OCI-LY3 (cell line): ENCODE results near the gene GRIN1.
A peak's percentile ranks its signal among the peaks of the same experiment; 100 is the strongest.

Experiments
- H2AFZ ChIP-seq: fragments of 200-600, 300-600 bp; shearing (Covaris generic); 2 replicates; pipeline ENCODE4 v1.6.0; 2014; ENCODE audit warnings: antibody characterized with exemption, low read depth, low read length
- H3K27ac ChIP-seq: fragments of 200-600, 300-600 bp; sonication (generic); 2 replicates; pipeline ENCODE4 v1.5.1; 2014; ENCODE audit warnings: mild to moderate bottlenecking, low read length, moderate library complexity, mixed read lengths
- H3K27me3 ChIP-seq: fragments of 200-600, 300-600 bp; sonication (generic); 2 replicates; pipeline ENCODE4 v1.6.1; 2014; ENCODE audit warnings: low read depth, low read length, mixed read lengths
- H3K36me3 ChIP-seq: fragments of 200-600, 300-600 bp; sonication (generic); replicated peaks from 2 replicates; pipeline ENCODE3; 2014; ENCODE audit warnings: low read depth, low read length, mixed read lengths
- H3K4me1 ChIP-seq: fragments of 300-600, 200-600 bp; sonication (generic); 2 replicates; pipeline ENCODE4 v1.6.1; 2014; ENCODE audit warnings: low read length, mixed read lengths
- H3K4me2 ChIP-seq: fragments of 200-600, 300-600 bp; sonication (generic); 2 replicates; pipeline ENCODE4 v1.6.1; 2014; ENCODE audit warnings: low read length, mixed read lengths
- H3K4me3 ChIP-seq: fragments of 300-600, 200-600 bp; sonication (generic); 2 replicates; pipeline ENCODE4 v1.5.1; 2014; ENCODE audit warnings: antibody characterized with exemption, mild to moderate bottlenecking, low read length, moderate library complexity
- H3K79me2 ChIP-seq: fragments of 300-600, 200-600 bp; shearing (Covaris generic); 2 replicates; pipeline ENCODE4 v1.6.1; 2014; ENCODE audit warnings: mild to moderate bottlenecking, low read length, mixed read lengths
- H3K9ac ChIP-seq: fragments of 300-600, 200-600 bp; shearing (Covaris generic); 2 replicates; pipeline ENCODE4 v1.6.0; 2014; ENCODE audit warnings: mild to moderate bottlenecking, low read length, moderate library complexity
- H3K9me3 ChIP-seq: fragments of 200-600, 300-600 bp; shearing (Covaris generic); 2 replicates; pipeline ENCODE4 v1.6.1; 2014; ENCODE audit warnings: low read length, mixed read lengths; ENCODE audit not compliant: insufficient read depth
- H4K20me1 ChIP-seq: fragments of 200-600, 300-600 bp; sonication (generic); 2 replicates; pipeline ENCODE4 v1.6.1; 2016; ENCODE audit warnings: low read length, mixed read lengths; ENCODE audit not compliant: insufficient read depth
- CTCF ChIP-seq: fragments of 200-600, 300-600 bp; sonication (generic); IDR thresholded peaks from 2 replicates; pipeline ENCODE4 v1.5.1; 2014; ENCODE audit warnings: antibody characterized with exemption, low read length, low read depth
- EZH2phosphoT487 ChIP-seq: fragments of 200-600 bp; shearing (Covaris generic); IDR thresholded peaks from 2 replicates; pipeline ENCODE4 v1.6.1; 2018; ENCODE audit warnings: antibody characterized with exemption, mixed run types, low read depth

GRIN1 gene

GRCh38 chr9:137167277-137167746 lies 28.4 kb downstream of the GRIN1 start:
- H3K4me1 ChIP-seq: 0 out of 2 replicates have a peak, but pooled peaks cover 3% of the 10 kb centered on the region
- no peak overlapping the region for H2AFZ ChIP-seq
- no peaks in the 10 kb centered on the region for H4K20me1 ChIP-seq
- no peak overlapping the region for H3K27ac ChIP-seq
- no peak for TF ChIP-seq EZH2phosphoT487
- no peak for TF ChIP-seq CTCF
- H3K4me2 ChIP-seq: no peak overlapping the region
- no peak overlapping the region for H3K9ac ChIP-seq
- no peak overlapping the region for H3K4me3 ChIP-seq
- H3K9me3 ChIP-seq: no peaks in the 10 kb centered on the region
- H3K79me2 ChIP-seq: no peaks in the 10 kb centered on the region
- no peaks in the 10 kb centered on the region for H3K36me3 ChIP-seq
- H3K27me3 ChIP-seq: no peaks in the 10 kb centered on the region; the same call in none of the 2 replicates

GRCh38 chr9:137167747-137168572 lies 29.0 kb downstream of the GRIN1 start:
- Histone ChIP-seq H3K4me2 (peak overlapping the region; percentile 50), H3K9me3 (no peaks in the 10 kb centered on the region), H4K20me1 (no peaks in the 10 kb centered on the region), H3K9ac (no peak overlapping the region), H3K4me3 (peak overlapping the region; percentile 62), H3K36me3 (no peaks in the 10 kb centered on the region), H2AFZ (no peak overlapping the region), H3K27me3 (no peaks in the 10 kb centered on the region; the same call in none of the 2 replicates), H3K79me2 (no peaks in the 10 kb centered on the region), H3K4me1 (0 out of 2 replicates have a peak, but pooled peaks cover 3% of the 10 kb centered on the region), H3K27ac (no peak overlapping the region)
- TF ChIP-seq CTCF (no peak), EZH2phosphoT487 (no peak)

- H2AFZ ChIP-seq: no peak overlapping the region
- H3K4me1 ChIP-seq: peaks cover 8% of the 10 kb centered on the region; the same call in 1 of the 2 replicates
- peak overlapping the region; percentile 70 for H3K4me3 ChIP-seq
- H4K20me1 ChIP-seq: no peaks in the 10 kb centered on the region
- peak overlapping the region; percentile 20 for H3K9ac ChIP-seq
- H3K9me3 ChIP-seq: no peaks in the 10 kb centered on the region
- no peak overlapping the region for H3K27ac ChIP-seq
- H3K4me2 ChIP-seq: peak overlapping the region; percentile 50
- no peaks in the 10 kb centered on the region for H3K36me3 ChIP-seq
- TF ChIP-seq EZH2phosphoT487 (no peak), CTCF (no peak)
- H3K79me2 ChIP-seq: no peaks in the 10 kb centered on the region
- H3K27me3 ChIP-seq: no peaks in the 10 kb centered on the region; the same call in none of the 2 replicates
Measured at GRCh38 chr9:137168573-137168903, 29.6 kb downstream of the GRIN1 start.

- peak overlapping the region; percentile 20 for H3K9ac ChIP-seq
Measured at GRCh38 chr9:137168904-137169856, 30.2 kb downstream of the GRIN1 start.

More at GRCh38 chr9:137168904-137169856, 30.2 kb downstream of the GRIN1 start:
- Histone ChIP-seq H2AFZ (no peak overlapping the region), H3K9me3 (no peaks in the 10 kb centered on the region), H3K36me3 (no peaks in the 10 kb centered on the region), H3K79me2 (no peaks in the 10 kb centered on the region), H3K27me3 (no peaks in the 10 kb centered on the region; the same call in none of the 2 replicates), H3K4me3 (peak overlapping the region; percentile 70), H3K4me1 (peaks cover 12% of the 10 kb centered on the region), H4K20me1 (no peaks in the 10 kb centered on the region), H3K4me2 (peak overlapping the region; percentile 50), H3K27ac (no peak overlapping the region)
- TF ChIP-seq CTCF (no peak), EZH2phosphoT487 (no peak)
